Measurements from ENCODE around the gene CTAG1A.
"Not testable (repeated sequence)": the region's sequence is repeated elsewhere in the genome, so short reads cannot be mapped to it uniquely, and the experiment has no call there.

DNA sequence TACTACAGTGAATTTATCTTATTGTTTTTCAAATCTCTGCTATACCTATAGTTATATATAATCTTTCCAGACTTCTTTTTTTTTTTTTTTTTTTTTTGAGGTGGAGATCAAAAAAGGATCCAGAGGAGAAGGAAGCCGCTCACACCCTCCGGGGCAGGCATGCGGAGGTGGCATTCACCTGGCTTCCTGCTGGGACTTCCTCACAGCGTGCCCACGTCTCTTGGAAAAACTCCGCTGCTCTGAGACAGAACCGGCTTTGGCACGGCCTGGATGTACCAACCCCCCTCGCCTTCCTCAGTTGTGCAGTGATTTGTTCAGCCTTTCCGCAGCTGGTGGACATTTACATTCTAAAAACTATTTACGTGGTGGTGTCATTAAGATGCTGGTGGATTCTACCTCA is 23.0 kb downstream of the CTAG1A start:
- TF ChIP-seq CTCF (conservative IDR thresholded peaks at IDR 0.05; ENCODE audit: low read depth in 2 of 2); POLR2AphosphoS5 (IDR thresholded peaks at IDR 0.05; ENCODE audit: low read depth); CREB1 (CRISPR knock-in tag; IDR thresholded peaks at IDR 0.05; ENCODE audit: low read depth); EZH2phosphoT487 (IDR thresholded peaks at IDR 0.05; ENCODE audit: unreplicated experiment); EZH2 (IDR thresholded peaks at IDR 0.05; ENCODE audit: low read depth, unreplicated experiment); JUNB (IDR thresholded peaks at IDR 0.05; ENCODE audit: unreplicated experiment); ZNF331 (CRISPR knock-in tag; IDR thresholded peaks at IDR 0.05; ENCODE audit: low read depth); ZNF114 (CRISPR knock-in tag; IDR thresholded peaks at IDR 0.05): not testable (repeated sequence)
- TF ChIP-seq, protein P1, sequence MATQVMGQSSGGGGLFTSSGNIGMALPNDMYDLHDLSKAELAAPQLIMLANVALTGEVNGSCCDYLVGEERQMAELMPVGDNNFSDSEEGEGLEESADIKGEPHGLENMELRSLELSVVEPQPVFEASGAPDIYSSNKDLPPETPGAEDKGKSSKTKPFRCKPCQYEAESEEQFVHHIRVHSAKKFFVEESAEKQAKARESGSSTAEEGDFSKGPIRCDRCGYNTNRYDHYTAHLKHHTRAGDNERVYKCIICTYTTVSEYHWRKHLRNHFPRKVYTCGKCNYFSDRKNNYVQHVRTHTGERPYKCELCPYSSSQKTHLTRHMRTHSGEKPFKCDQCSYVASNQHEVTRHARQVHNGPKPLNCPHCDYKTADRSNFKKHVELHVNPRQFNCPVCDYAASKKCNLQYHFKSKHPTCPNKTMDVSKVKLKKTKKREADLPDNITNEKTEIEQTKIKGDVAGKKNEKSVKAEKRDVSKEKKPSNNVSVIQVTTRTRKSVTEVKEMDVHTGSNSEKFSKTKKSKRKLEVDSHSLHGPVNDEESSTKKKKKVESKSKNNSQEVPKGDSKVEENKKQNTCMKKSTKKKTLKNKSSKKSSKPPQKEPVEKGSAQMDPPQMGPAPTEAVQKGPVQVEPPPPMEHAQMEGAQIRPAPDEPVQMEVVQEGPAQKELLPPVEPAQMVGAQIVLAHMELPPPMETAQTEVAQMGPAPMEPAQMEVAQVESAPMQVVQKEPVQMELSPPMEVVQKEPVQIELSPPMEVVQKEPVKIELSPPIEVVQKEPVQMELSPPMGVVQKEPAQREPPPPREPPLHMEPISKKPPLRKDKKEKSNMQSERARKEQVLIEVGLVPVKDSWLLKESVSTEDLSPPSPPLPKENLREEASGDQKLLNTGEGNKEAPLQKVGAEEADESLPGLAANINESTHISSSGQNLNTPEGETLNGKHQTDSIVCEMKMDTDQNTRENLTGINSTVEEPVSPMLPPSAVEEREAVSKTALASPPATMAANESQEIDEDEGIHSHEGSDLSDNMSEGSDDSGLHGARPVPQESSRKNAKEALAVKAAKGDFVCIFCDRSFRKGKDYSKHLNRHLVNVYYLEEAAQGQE (IDR thresholded peaks at IDR 0.05; ENCODE audit: unreplicated experiment), result not testable (repeated sequence)
- TF ChIP-seq, protein P2, sequence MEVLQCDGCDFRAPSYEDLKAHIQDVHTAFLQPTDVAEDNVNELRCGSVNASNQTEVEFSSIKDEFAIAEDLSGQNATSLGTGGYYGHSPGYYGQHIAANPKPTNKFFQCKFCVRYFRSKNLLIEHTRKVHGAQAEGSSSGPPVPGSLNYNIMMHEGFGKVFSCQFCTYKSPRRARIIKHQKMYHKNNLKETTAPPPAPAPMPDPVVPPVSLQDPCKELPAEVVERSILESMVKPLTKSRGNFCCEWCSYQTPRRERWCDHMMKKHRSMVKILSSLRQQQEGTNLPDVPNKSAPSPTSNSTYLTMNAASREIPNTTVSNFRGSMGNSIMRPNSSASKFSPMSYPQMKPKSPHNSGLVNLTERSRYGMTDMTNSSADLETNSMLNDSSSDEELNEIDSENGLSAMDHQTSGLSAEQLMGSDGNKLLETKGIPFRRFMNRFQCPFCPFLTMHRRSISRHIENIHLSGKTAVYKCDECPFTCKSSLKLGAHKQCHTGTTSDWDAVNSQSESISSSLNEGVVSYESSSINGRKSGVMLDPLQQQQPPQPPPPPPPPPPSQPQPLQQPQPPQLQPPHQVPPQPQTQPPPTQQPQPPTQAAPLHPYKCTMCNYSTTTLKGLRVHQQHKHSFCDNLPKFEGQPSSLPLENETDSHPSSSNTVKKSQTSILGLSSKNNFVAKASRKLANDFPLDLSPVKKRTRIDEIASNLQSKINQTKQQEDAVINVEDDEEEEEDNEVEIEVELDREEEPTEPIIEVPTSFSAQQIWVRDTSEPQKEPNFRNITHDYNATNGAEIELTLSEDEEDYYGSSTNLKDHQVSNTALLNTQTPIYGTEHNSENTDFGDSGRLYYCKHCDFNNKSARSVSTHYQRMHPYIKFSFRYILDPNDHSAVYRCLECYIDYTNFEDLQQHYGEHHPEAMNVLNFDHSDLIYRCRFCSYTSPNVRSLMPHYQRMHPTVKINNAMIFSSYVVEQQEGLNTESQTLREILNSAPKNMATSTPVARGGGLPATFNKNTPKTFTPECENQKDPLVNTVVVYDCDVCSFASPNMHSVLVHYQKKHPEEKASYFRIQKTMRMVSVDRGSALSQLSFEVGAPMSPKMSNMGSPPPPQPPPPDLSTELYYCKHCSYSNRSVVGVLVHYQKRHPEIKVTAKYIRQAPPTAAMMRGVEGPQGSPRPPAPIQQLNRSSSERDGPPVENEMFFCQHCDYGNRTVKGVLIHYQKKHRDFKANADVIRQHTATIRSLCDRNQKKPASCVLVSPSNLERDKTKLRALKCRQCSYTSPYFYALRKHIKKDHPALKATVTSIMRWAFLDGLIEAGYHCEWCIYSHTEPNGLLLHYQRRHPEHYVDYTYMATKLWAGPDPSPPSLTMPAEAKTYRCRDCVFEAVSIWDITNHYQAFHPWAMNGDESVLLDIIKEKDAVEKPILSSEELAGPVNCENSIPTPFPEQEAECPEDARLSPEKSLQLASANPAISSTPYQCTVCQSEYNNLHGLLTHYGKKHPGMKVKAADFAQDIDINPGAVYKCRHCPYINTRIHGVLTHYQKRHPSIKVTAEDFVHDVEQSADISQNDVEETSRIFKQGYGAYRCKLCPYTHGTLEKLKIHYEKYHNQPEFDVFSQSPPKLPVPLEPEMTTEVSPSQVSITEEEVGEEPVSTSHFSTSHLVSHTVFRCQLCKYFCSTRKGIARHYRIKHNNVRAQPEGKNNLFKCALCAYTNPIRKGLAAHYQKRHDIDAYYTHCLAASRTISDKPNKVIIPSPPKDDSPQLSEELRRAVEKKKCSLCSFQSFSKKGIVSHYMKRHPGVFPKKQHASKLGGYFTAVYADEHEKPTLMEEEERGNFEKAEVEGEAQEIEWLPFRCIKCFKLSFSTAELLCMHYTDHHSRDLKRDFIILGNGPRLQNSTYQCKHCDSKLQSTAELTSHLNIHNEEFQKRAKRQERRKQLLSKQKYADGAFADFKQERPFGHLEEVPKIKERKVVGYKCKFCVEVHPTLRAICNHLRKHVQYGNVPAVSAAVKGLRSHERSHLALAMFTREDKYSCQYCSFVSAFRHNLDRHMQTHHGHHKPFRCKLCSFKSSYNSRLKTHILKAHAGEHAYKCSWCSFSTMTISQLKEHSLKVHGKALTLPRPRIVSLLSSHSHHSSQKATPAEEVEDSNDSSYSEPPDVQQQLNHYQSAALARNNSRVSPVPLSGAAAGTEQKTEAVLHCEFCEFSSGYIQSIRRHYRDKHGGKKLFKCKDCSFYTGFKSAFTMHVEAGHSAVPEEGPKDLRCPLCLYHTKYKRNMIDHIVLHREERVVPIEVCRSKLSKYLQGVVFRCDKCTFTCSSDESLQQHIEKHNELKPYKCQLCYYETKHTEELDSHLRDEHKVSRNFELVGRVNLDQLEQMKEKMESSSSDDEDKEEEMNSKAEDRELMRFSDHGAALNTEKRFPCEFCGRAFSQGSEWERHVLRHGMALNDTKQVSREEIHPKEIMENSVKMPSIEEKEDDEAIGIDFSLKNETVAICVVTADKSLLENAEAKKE (CRISPR knock-in tag; IDR thresholded peaks at IDR 0.05), result not testable (repeated sequence)
- TF ChIP-seq, protein P3, sequence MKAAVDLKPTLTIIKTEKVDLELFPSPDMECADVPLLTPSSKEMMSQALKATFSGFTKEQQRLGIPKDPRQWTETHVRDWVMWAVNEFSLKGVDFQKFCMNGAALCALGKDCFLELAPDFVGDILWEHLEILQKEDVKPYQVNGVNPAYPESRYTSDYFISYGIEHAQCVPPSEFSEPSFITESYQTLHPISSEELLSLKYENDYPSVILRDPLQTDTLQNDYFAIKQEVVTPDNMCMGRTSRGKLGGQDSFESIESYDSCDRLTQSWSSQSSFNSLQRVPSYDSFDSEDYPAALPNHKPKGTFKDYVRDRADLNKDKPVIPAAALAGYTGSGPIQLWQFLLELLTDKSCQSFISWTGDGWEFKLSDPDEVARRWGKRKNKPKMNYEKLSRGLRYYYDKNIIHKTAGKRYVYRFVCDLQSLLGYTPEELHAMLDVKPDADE (IDR thresholded peaks at IDR 0.05), result not testable (repeated sequence)

Measured in GM23338 (cell line).